ENCODE data around the gene DYNC1I1.

DNA sequence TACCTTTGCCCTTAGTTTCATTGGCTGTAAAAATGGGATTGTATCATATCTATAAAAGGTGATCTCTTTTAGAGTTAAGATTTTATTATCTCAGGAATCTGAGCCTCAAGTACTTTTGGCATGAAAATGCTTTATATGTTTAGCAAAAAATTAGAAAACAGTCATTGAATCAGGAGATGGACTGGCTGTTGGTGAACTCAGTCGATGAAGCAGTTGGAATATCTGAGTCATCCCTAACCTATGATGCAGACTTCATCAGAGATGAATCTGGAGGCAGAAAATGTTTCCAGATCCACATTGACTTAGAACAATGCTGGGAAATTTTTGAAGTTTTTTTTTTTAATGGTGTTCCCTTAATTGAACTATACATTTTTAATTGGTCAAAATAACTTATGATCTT, 321.1 kb downstream of the DYNC1I1 start:
- TF ChIP-seq POLR2A (IDR thresholded peaks at IDR 0.05): no peak
- TF ChIP-seq, protein P1, sequence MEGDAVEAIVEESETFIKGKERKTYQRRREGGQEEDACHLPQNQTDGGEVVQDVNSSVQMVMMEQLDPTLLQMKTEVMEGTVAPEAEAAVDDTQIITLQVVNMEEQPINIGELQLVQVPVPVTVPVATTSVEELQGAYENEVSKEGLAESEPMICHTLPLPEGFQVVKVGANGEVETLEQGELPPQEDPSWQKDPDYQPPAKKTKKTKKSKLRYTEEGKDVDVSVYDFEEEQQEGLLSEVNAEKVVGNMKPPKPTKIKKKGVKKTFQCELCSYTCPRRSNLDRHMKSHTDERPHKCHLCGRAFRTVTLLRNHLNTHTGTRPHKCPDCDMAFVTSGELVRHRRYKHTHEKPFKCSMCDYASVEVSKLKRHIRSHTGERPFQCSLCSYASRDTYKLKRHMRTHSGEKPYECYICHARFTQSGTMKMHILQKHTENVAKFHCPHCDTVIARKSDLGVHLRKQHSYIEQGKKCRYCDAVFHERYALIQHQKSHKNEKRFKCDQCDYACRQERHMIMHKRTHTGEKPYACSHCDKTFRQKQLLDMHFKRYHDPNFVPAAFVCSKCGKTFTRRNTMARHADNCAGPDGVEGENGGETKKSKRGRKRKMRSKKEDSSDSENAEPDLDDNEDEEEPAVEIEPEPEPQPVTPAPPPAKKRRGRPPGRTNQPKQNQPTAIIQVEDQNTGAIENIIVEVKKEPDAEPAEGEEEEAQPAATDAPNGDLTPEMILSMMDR (IDR thresholded peaks at IDR 0.05): no peak
